Keratinocyte (primary cell): ENCODE measurements around the gene OR6M1. TPM values are rescaled to one million over a fixed set of nuclear protein-coding genes. Genes with fewer than 3 reads are reported as not detected.

ENCODE experiments used
- DNase-seq: peaks from one replicate; pipeline ENCODE4 v3.0.0-alpha.2; 2011; ENCODE audit warnings: low read depth, missing footprints, low spot score
- FAIRE-seq: peaks from 2 replicates; lab custom pipeline; 2011; peaks lifted over from hg19 to GRCh38; lab: Jason Lieb, UNC
- H2AFZ ChIP-seq: 2 replicates; pipeline ENCODE4 v1.6.0; 2012; ENCODE audit warnings: low read length, control low read depth, inconsistent platforms; ENCODE audit not compliant: control insufficient read depth
- H3K27ac ChIP-seq: 2 replicates; pipeline ENCODE4 v1.5.1; 2011; ENCODE audit warnings: low read length; ENCODE audit not compliant: control insufficient read depth, insufficient read depth
- H3K27me3 ChIP-seq: 3 replicates; pipeline ENCODE4 v1.6.0; 2011; ENCODE audit warnings: low read length; ENCODE audit not compliant: control insufficient read depth, insufficient read depth; ENCODE audit errors: extremely low read depth
- H3K36me3 ChIP-seq, 2 experiments: 2 replicates in 1 of 2; 3 replicates in 1 of 2; pipeline ENCODE4 v1.5.1; 2011; ENCODE audit warnings: low read length in 2 of 2, mild to moderate bottlenecking in 1 of 2; ENCODE audit not compliant: control insufficient read depth in 2 of 2, insufficient read depth in 2 of 2; ENCODE audit errors: extremely low read depth in 1 of 2
- H3K4me1 ChIP-seq: 3 replicates; pipeline ENCODE4 v1.5.1; 2011; ENCODE audit warnings: low read length; ENCODE audit not compliant: control insufficient read depth, insufficient read depth; ENCODE audit errors: extremely low read depth
- H3K4me2 ChIP-seq: 3 replicates; pipeline ENCODE4 v1.6.0; 2011; ENCODE audit warnings: low read depth, low read length; ENCODE audit not compliant: control insufficient read depth, insufficient read depth; ENCODE audit errors: extremely low read depth
- H3K4me3 ChIP-seq, 3 experiments: fragments of 200-600 bp in 1 of 3; sonication (generic) in 1 of 3; 2 replicates in 2 of 3; 3 replicates in 1 of 3; pipeline ENCODE4 v1.5.1; 2011 to 2016; ENCODE audit warnings: low read length in 3 of 3, mild to moderate bottlenecking in 3 of 3, control low read depth in 2 of 3, inconsistent platforms in 1 of 3, low read depth in 1 of 3, mixed read lengths in 1 of 3, mixed run types in 1 of 3, moderate library complexity in 1 of 3; ENCODE audit not compliant: control insufficient read depth in 2 of 3, insufficient read depth in 2 of 3; ENCODE audit errors: extremely low read depth in 1 of 3
- H3K79me2 ChIP-seq: 2 replicates; pipeline ENCODE4 v1.6.0; 2012; ENCODE audit warnings: low read length; ENCODE audit not compliant: control insufficient read depth, insufficient read depth
- H3K9ac ChIP-seq: 3 replicates; pipeline ENCODE4 v1.6.0; 2011; ENCODE audit warnings: low read length; ENCODE audit not compliant: control insufficient read depth, insufficient read depth; ENCODE audit errors: extremely low read depth
- H3K9me1 ChIP-seq: 3 replicates; pipeline ENCODE4 v1.6.0; 2011; ENCODE audit warnings: low read length; ENCODE audit not compliant: control insufficient read depth, insufficient read depth; ENCODE audit errors: extremely low read depth
- H3K9me3 ChIP-seq: 2 replicates; pipeline ENCODE4 v1.5.1; 2012; ENCODE audit warnings: low read depth, low read length; ENCODE audit not compliant: control insufficient read depth
- H4K20me1 ChIP-seq: 3 replicates; pipeline ENCODE4 v1.6.0; 2011; ENCODE audit warnings: low read length; ENCODE audit not compliant: control insufficient read depth, insufficient read depth; ENCODE audit errors: extremely low read depth
- EZH2 ChIP-seq: IDR thresholded peaks from one replicate; pipeline ENCODE4 v1.6.1; 2012; ENCODE audit warnings: inconsistent platforms, mild to moderate bottlenecking, low read length, moderate library complexity
- dilution Hi-C: fragments of 300-500 bp; cut with MboI; formaldehyde crosslinking; loops from one replicate; pipeline ENCODE4 v1.7.0; 2020; ENCODE audit warnings: low sequenced_read_pairs; ENCODE audit not compliant: extremely low pct_ligation_motif_present
- polyA plus RNA-seq, 5 experiments: library from polyadenylated mRNA; depleted of rRNA in 3 of 5; stranded (reverse) in 3 of 5; stranded (forward) in 1 of 5; unstranded in 1 of 5; fragments of >200 nt; gene quantifications; 1 replicate in 1 of 5; 2 replicates in 3 of 5; 3 replicates in 1 of 5; pipeline versions ENCODE4 v1.2.1 to v1.2.3, GENCODE V29; 2011 to 2012; ENCODE audit warnings: missing spikeins in 2 of 5, low read depth in 1 of 5, low replicate concordance in 1 of 5
- TF ChIP-seq, protein P1 (sequence below), 3 experiments: IDR thresholded peaks in 1 of 3; conservative IDR thresholded peaks in 1 of 3; optimal IDR thresholded peaks in 1 of 3; 2 replicates in 2 of 3; 3 replicates in 1 of 3; pipeline versions ENCODE3 to v1.5.1; 2011; ENCODE audit warnings: low read length in 3 of 3, mild to moderate bottlenecking in 3 of 3, moderate library complexity in 2 of 3, control low read depth in 1 of 3, inconsistent platforms in 1 of 3; ENCODE audit not compliant: insufficient read depth in 2 of 3; ENCODE audit errors: extremely low read depth in 1 of 3

OR6M1 gene
- polyA plus RNA-seq, 1 donor (not counting 4 experiments of a cell fraction or from before 2014, with no cell fraction given): not detected

DNA sequence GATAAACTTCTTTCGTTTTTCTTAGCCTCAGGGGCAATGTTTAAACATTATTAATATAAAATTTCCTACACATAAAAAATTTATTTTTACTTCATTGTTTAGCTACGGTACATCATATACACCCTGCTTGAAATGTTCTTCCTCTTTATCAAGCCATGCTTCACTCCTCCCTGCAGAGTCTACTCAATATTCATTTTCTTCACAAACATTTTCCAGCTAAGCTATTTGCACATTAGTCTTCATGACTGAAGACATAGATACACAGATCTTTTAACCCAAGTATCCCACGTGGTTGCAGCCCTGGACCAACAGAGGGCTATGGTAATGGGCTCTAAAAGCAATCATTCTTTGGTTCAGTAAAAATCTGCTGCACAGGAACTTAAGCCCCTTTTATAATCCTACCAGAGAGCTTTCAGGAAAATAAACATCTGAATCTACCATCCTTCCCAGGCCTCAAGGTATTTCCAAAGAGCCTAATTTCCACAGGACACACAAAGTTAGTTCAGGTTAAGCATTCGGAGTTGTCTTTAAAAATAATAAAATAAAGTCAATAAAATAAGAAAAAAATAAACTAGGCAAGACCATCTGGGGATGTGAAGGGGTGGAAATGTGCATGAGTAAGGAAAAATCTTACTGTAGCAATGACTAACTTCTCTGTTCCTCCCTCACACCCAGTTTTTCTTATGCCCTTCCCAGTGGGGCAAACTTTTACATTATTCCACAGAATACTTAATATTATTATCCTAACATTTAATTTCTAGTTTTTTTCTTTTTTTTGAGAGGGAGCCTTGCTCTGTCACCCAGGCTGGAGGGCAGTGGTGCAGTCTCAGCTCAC is 30.2 kb downstream of the OR6M1 start:
- no peaks in the 10 kb centered on the region for H3K79me2 ChIP-seq
- TF ChIP-seq, protein P1, sequence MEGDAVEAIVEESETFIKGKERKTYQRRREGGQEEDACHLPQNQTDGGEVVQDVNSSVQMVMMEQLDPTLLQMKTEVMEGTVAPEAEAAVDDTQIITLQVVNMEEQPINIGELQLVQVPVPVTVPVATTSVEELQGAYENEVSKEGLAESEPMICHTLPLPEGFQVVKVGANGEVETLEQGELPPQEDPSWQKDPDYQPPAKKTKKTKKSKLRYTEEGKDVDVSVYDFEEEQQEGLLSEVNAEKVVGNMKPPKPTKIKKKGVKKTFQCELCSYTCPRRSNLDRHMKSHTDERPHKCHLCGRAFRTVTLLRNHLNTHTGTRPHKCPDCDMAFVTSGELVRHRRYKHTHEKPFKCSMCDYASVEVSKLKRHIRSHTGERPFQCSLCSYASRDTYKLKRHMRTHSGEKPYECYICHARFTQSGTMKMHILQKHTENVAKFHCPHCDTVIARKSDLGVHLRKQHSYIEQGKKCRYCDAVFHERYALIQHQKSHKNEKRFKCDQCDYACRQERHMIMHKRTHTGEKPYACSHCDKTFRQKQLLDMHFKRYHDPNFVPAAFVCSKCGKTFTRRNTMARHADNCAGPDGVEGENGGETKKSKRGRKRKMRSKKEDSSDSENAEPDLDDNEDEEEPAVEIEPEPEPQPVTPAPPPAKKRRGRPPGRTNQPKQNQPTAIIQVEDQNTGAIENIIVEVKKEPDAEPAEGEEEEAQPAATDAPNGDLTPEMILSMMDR (optimal IDR thresholded peaks at IDR 0.05 in 1 of 3, IDR thresholded peaks at IDR 0.05 in 1 of 3, conservative IDR thresholded peaks at IDR 0.05 in 1 of 3; ENCODE audit: extremely low read depth in 1 of 3, insufficient read depth in 2 of 3, low read length in 3 of 3): no peak
- TF ChIP-seq EZH2: no peak
- DNase-seq (no peak), FAIRE-seq (no peak)
- H3K9me3 ChIP-seq: no peaks in the 10 kb centered on the region
- H3K9me1 ChIP-seq: no peaks in the 10 kb centered on the region
- H3K9ac ChIP-seq: no peak overlapping the region
- no peak overlapping the region for H3K27ac ChIP-seq
- no peaks in the 10 kb centered on the region for H4K20me1 ChIP-seq
- no peak overlapping the region for H2AFZ ChIP-seq
- H3K4me1 ChIP-seq: no peaks in the 10 kb centered on the region
- dilution Hi-C loops: no loop called here
- no peaks in the 10 kb centered on the region for H3K36me3 ChIP-seq
- H3K4me2 ChIP-seq: no peak overlapping the region
- H3K27me3 ChIP-seq: no peaks in the 10 kb centered on the region
- no peak overlapping the region for H3K4me3 ChIP-seq

DNA sequence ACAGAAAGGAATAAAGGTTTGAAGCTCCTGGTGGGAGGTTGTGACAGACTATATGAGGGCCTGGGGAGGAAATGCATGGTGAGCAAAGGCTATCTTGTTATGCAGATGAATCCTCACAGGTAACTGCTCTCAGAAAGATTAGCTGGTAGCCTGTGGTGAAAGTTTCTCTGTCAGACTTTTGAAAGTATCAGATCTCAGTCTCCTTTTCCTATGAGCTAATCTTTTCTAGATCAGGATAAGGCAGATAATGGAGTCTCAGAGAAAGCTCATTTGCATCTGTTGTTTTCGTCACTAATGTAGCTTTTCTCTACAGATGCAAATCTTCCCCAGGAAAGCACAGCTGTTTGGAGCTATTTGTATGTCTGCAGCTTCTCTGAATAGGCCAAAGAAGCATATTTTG is 30.9 kb downstream of the OR6M1 start:
- no peaks in the 10 kb centered on the region for H3K9me1 ChIP-seq
- H3K4me2 ChIP-seq: no peak overlapping the region
- no peak overlapping the region for H3K27ac ChIP-seq
- H4K20me1 ChIP-seq: no peaks in the 10 kb centered on the region
- no peak overlapping the region for H3K9ac ChIP-seq
- TF ChIP-seq EZH2: no peak
- TF ChIP-seq, protein P1 (optimal IDR thresholded peaks at IDR 0.05 in 1 of 3, IDR thresholded peaks at IDR 0.05 in 1 of 3, conservative IDR thresholded peaks at IDR 0.05 in 1 of 3; ENCODE audit: extremely low read depth in 1 of 3, insufficient read depth in 2 of 3, low read length in 3 of 3): no peak
- H3K4me3 ChIP-seq: no peak overlapping the region
- H3K27me3 ChIP-seq: no peaks in the 10 kb centered on the region
- DNase-seq (no peak), FAIRE-seq (no peak)
- dilution Hi-C loops: no loop called here
- no peaks in the 10 kb centered on the region for H3K4me1 ChIP-seq
- H2AFZ ChIP-seq: no peak overlapping the region
- H3K36me3 ChIP-seq: no peaks in the 10 kb centered on the region
- H3K9me3 ChIP-seq: no peaks in the 10 kb centered on the region
- H3K79me2 ChIP-seq: no peaks in the 10 kb centered on the region
